Neuronal stem cell (in vitro differentiated cells): Measurements from ENCODE around the gene RUNX2.

Source experiments
- DNase-seq: peaks from one replicate; pipeline ENCODE4 v3.0.0-alpha.2; 2013; ENCODE audit warnings: low spot score
- H2AFZ ChIP-seq: one replicate; pipeline ENCODE4 v1.6.1; 2013; ENCODE audit warnings: mild to moderate bottlenecking, low read length, inconsistent platforms
- H2AK5ac ChIP-seq: 2 replicates; pipeline ENCODE4 v1.6.1; 2013; ENCODE audit warnings: low read depth, mild to moderate bottlenecking, inconsistent platforms, low read length, moderate library complexity, mixed read lengths
- H2BK120ac ChIP-seq: 2 replicates; pipeline ENCODE4 v1.6.1; 2013; ENCODE audit warnings: low read depth, mild to moderate bottlenecking, inconsistent platforms, low read length, moderate library complexity, mixed read lengths
- H2BK12ac ChIP-seq: one replicate; pipeline ENCODE4 v1.6.1; 2013; ENCODE audit warnings: low read length, inconsistent platforms
- H2BK15ac ChIP-seq: 2 replicates; pipeline ENCODE4 v1.6.1; 2013; ENCODE audit warnings: mild to moderate bottlenecking, low read length, inconsistent platforms, mixed read lengths
- H2BK5ac ChIP-seq: one replicate; pipeline ENCODE4 v1.6.1; 2013; ENCODE audit warnings: inconsistent platforms, mild to moderate bottlenecking, low read length, moderate library complexity
- H3K14ac ChIP-seq: one replicate; pipeline ENCODE4 v1.6.1; 2013; ENCODE audit warnings: low read length, inconsistent platforms
- H3K18ac ChIP-seq: 2 replicates; pipeline ENCODE4 v1.6.1; 2013; ENCODE audit warnings: low read length, inconsistent platforms
- H3K23ac ChIP-seq: 2 replicates; pipeline ENCODE4 v1.6.1; 2013; ENCODE audit warnings: low read depth, mild to moderate bottlenecking, mixed read lengths, low read length, inconsistent platforms; ENCODE audit not compliant: poor library complexity
- H3K27ac ChIP-seq: replicated peaks from 3 replicates; pipeline ENCODE4 v1.5.1; 2013; ENCODE audit warnings: low read length, inconsistent platforms
- H3K27me3 ChIP-seq, 3 experiments: 2 replicates each; pipeline ENCODE4 v1.6.1; 2013; ENCODE audit warnings: low read length in 3 of 3, mild to moderate bottlenecking in 2 of 3, inconsistent platforms in 1 of 3, low read depth in 1 of 3, mixed read lengths in 1 of 3, moderate library complexity in 1 of 3; ENCODE audit not compliant: control insufficient read depth in 3 of 3, insufficient read depth in 3 of 3
- H3K36me3 ChIP-seq, 2 donors: replicated peaks in 1 of 2; 2 replicates each; pipeline ENCODE4 v1.6.1; 2013; ENCODE audit warnings: low read length in 2 of 2; ENCODE audit not compliant: control insufficient read depth in 2 of 2, insufficient read depth in 2 of 2
- H3K4ac ChIP-seq: 2 replicates; pipeline ENCODE4 v1.6.1; 2013; ENCODE audit warnings: inconsistent platforms, mild to moderate bottlenecking, low read length, moderate library complexity
- H3K4me1 ChIP-seq, 2 donors: 1 replicate in 1 of 2; 2 replicates in 1 of 2; pipeline ENCODE4 v1.6.1; 2013; ENCODE audit warnings: low read length in 2 of 2, low read depth in 1 of 2; ENCODE audit not compliant: control insufficient read depth in 2 of 2, insufficient read depth in 1 of 2
- H3K4me2 ChIP-seq: one replicate; pipeline ENCODE4 v1.6.1; 2013; ENCODE audit warnings: mild to moderate bottlenecking, low read length, inconsistent platforms; ENCODE audit not compliant: insufficient read depth, poor library complexity, severe bottlenecking
- H3K4me3 ChIP-seq, 2 donors: 2 replicates each; pipeline ENCODE4 v1.5.1; 2013; ENCODE audit warnings: low read length in 2 of 2, mild to moderate bottlenecking in 2 of 2, inconsistent platforms in 1 of 2, moderate library complexity in 1 of 2
- H3K79me1 ChIP-seq: one replicate; pipeline ENCODE4 v1.6.1; 2013; ENCODE audit warnings: low read depth, mild to moderate bottlenecking, inconsistent platforms, low read length, moderate library complexity
- H3K9ac ChIP-seq: one replicate; pipeline ENCODE4 v1.6.1; 2013; ENCODE audit warnings: mild to moderate bottlenecking, low read depth, low read length, inconsistent platforms; ENCODE audit not compliant: poor library complexity
- H3K9me3 ChIP-seq, 2 donors: replicated peaks in 1 of 2; 2 replicates each; pipeline versions ENCODE3 to v1.6.1; 2013; ENCODE audit warnings: low read length in 2 of 2, mild to moderate bottlenecking in 2 of 2, inconsistent platforms in 1 of 2, low read depth in 1 of 2, mixed read lengths in 1 of 2, moderate library complexity in 1 of 2; ENCODE audit not compliant: control insufficient read depth in 2 of 2, insufficient read depth in 1 of 2
- H4K8ac ChIP-seq: one replicate; pipeline ENCODE4 v1.6.1; 2013; ENCODE audit warnings: low read depth, mild to moderate bottlenecking, inconsistent platforms, low read length, moderate library complexity
- H4K91ac ChIP-seq: one replicate; pipeline ENCODE4 v1.6.1; 2013; ENCODE audit warnings: low read length, low read depth, mild to moderate bottlenecking, inconsistent platforms; ENCODE audit not compliant: poor library complexity
- WGBS, 2 donors: extraction: QIAGEN DNeasy Blood & Tissue Kit; methylation state at CpG; one replicate each; pipeline ENCODE4 v1.1.7; 2013; ENCODE audit warnings: missing lambda C conversion rate in 2 of 2, mixed read lengths in 1 of 2; ENCODE audit not compliant: insufficient read length in 2 of 2, insufficient replicate concordance in 1 of 2; ENCODE audit errors: extremely low coverage in 2 of 2; 5-methylcytosine and 5-hydroxymethylcytosine counted together

The RUNX2 gene

DNA sequence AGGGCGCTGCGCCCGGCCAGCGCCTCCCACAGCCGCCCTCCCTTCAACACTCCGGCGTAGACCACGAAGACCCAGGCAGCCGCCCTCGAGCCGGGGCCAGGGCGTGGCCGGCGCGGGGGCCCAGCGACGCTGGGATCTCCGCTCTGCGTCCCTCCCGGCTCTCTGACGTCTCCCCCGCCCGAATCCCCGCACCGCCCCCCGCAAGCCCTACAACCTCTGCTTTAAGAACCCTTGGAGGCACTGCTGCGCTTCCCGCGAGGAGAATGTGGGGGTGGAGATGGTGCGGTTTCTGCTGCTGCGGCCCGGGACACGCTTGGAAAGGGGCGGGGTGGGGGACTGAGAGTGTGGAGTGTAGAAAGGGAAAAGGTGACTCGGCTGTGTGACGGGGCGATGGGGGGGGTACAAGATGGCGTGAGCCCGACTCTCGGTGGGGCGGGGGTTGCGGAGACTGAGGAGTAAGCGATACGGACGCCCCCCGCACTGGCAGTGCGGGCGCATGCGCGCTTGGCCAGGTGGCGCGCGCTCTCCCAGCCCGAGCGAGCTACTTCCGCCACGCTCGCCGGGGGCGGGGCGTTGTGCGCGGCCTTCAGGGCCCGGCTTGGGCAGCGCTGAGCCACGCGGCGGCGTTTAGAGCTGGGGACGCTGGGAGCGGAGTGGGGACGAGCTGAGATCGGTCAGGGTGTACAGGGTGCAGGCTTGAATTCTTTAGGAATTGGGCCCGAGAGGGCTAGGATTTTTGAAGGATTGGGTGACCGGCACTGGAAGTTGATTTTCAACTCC is 49.6 kb downstream of the RUNX2 start, which contains the start of gene SUPT3H:
SUPT3H (minus strand) TSS at position 381 of the 780 bp plus-strand sequence.
- Histone ChIP-seq H3K79me1 (no peaks in the 10 kb centered on the region), H2BK5ac (peak within 1 kb of the TSS; percentile 82), H3K9ac (peak within 1 kb of the TSS; percentile 90), H3K4me1 (peaks cover 2 to 9% of the 10 kb centered on the region in 2 donors), H4K91ac (no peak within 1 kb of the TSS), H3K4me2 (peak within 1 kb of the TSS; percentile 57), H3K4ac (no peak within 1 kb of the TSS), H3K23ac (peak within 1 kb of the TSS; percentile 100), H3K9me3 (no peaks in the 10 kb centered on the region), H2AK5ac (no peak within 1 kb of the TSS), H2AFZ (peak within 1 kb of the TSS; percentile 95), H3K4me3 (peak within 1 kb of the TSS; percentile 55 to 89), H2BK15ac (peak within 1 kb of the TSS; percentile 81), H2BK120ac (peak within 1 kb of the TSS; percentile 55), H2BK12ac (no peak within 1 kb of the TSS), H3K36me3 (peaks cover 0 to 14% of the 10 kb centered on the region in 2 donors), H3K27ac (peak within 1 kb of the TSS; percentile 94), H3K18ac (peak within 1 kb of the TSS; percentile 98), H3K14ac (peak within 1 kb of the TSS; percentile 82), H3K27me3 (no peaks in the 10 kb centered on the region), H4K8ac (no peak within 1 kb of the TSS)
- DNase-seq: peak; percentile 93
- WGBS, 2 donors: no CpG with 5 or more reads among the region's 75 CpGs

DNA sequence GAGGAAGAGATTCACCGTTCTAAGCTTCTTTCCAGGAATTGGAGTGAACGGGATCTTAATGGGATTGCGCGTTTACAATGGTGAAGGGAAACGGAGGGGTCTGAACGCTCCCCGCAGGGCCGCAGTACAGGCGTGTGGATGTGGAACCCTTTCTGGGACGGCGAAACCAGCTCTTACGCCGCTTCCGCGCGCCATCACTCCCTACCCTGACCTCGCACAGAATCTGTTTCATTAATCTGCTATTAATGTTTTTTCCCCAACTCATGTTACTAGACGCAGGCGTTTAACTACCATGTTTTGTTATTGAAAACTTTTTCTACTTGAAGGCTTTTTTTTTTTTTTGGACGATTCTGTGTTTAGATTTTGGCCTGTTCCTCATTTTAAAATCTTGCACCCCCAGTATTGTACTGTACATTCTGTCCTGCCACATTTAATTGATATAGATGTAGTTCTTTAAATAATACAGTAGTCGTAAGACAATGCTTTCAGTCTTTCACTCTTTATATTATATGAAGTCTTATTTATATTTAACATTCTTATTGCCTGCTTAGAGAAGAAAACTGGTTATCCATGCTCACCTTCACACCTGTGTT is 50.3 kb downstream of the RUNX2 start:
- Histone ChIP-seq H4K91ac (no peak overlapping the region), H3K4me3 (peak overlapping the region; percentile 55 to 77)

DNA sequence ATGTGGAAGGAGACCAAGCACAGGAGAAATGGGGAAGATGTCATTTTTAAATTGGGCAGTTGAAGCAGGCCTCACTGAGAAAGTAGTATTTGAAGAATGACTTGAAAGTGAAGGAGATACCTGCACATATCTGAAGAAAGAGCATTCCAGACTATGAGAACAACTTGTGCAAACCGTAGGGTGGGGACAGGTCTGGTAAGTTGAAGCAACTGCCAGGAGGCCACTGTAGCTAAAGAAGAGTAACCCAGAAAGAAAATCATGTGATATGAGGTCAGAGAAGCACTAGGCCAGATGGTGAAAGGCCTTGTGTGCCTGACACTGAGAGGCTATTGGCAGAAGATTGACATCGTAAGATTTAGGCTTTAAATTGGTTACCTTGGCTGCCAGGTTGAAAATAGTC is 54.3 kb downstream of the RUNX2 start:
- no CpG with 5 or more reads among the region's 2 CpGs for WGBS, 2 donors
- Histone ChIP-seq H2BK15ac (no peak overlapping the region), H3K27me3 (peaks cover 0 to 2% (median 0%) of the 10 kb centered on the region in 3 experiments), H3K9me3 (no peaks in the 10 kb centered on the region), H3K4me2 (no peak overlapping the region), H3K27ac (no peak overlapping the region), H3K79me1 (no peaks in the 10 kb centered on the region), H2AK5ac (no peak overlapping the region), H3K4me1 (no peaks in the 10 kb centered on the region), H3K23ac (no peak overlapping the region), H3K9ac (no peak overlapping the region), H2BK120ac (no peak overlapping the region), H3K4me3 (no peak overlapping the region), H2BK12ac (no peak overlapping the region), H4K8ac (no peak overlapping the region), H4K91ac (no peak overlapping the region), H3K4ac (no peak overlapping the region), H3K14ac (no peak overlapping the region), H2AFZ (no peak overlapping the region), H2BK5ac (no peak overlapping the region), H3K36me3 (peaks cover 0 to 4% of the 10 kb centered on the region in 2 donors), H3K18ac (no peak overlapping the region)
- no peak for DNase-seq

More for the DNA sequence above, 50.3 kb downstream of the RUNX2 start:
- Histone ChIP-seq H3K27ac (peak overlapping the region; percentile 85), H3K23ac (peak overlapping the region; percentile 100), H3K4me1 (peaks cover 2 to 9% of the 10 kb centered on the region in 2 donors), H3K4me2 (peak overlapping the region; percentile 57), H3K36me3 (peaks cover 0 to 9% of the 10 kb centered on the region in 2 donors), H3K14ac (no peak overlapping the region), H3K9ac (no peak overlapping the region), H3K18ac (peak overlapping the region; percentile 85), H2AK5ac (no peak overlapping the region), H2BK12ac (no peak overlapping the region), H3K79me1 (no peaks in the 10 kb centered on the region), H2BK120ac (no peak overlapping the region), H3K9me3 (no peaks in the 10 kb centered on the region), H4K8ac (no peak overlapping the region), H3K27me3 (no peaks in the 10 kb centered on the region), H2BK15ac (peak overlapping the region; percentile 81), H3K4ac (no peak overlapping the region), H2BK5ac (peak overlapping the region; percentile 82), H2AFZ (peak overlapping the region; percentile 95)
- no CpG with 5 or more reads among the region's 21 CpGs for WGBS, 2 donors
- DNase-seq: no peak

DNA sequence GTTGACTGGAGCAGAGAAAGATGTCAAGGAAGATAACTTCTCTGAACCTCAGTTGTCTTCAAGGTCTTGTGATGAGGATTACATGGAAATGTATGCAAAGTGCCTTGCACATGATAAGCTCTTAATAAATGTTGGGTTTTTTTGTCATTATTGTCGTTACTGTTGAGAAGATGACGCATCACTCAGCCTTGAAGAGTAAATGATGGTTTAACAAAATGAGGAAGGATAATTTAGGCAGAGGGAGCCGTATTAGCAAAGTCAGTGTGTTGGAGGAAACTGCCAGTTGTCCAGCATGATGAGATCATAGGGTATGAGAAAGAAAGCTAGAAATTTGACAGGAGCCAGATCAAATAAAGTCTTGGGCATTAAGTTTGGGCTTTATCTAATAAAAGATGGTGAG is 58.4 kb downstream of the RUNX2 start:
- no peak overlapping the region for H3K4ac ChIP-seq
- H2BK120ac ChIP-seq: no peak overlapping the region
- no peak overlapping the region for H3K23ac ChIP-seq
- no peak overlapping the region for H3K9ac ChIP-seq
- no peak overlapping the region for H3K27ac ChIP-seq
- no peak overlapping the region for H2BK12ac ChIP-seq
- no peak overlapping the region for H3K14ac ChIP-seq
- no peak overlapping the region for H2AK5ac ChIP-seq
- H2BK15ac ChIP-seq: no peak overlapping the region
- H3K79me1 ChIP-seq: no peaks in the 10 kb centered on the region
- H4K91ac ChIP-seq: no peak overlapping the region
- H3K4me2 ChIP-seq: no peak overlapping the region
- no peak for DNase-seq
- no peaks in the 10 kb centered on the region for H3K36me3 ChIP-seq
- no peak overlapping the region for H2BK5ac ChIP-seq
- H3K4me1 ChIP-seq: no peaks in the 10 kb centered on the region
- no peak overlapping the region for H3K18ac ChIP-seq
- H4K8ac ChIP-seq: no peak overlapping the region
- H3K9me3 ChIP-seq: no peaks in the 10 kb centered on the region
- peaks cover 0 to 2% (median 0%) of the 10 kb centered on the region in 3 experiments for H3K27me3 ChIP-seq
- H3K4me3 ChIP-seq: no peak overlapping the region
- WGBS, 2 donors: no CpG with 5 or more reads among the region's 3 CpGs
- no peak overlapping the region for H2AFZ ChIP-seq
